ENCODE results near the gene PEX16. TPM values are rescaled to one million over a fixed set of nuclear protein-coding genes. Genes with fewer than 3 reads are reported as not detected.

Gene PEX16
- total and polyA plus RNA-seq, 9 of the 15 experiments (the other 6 are each of a cell fraction or from before 2014, with no cell fraction given) = 1.5 to 43.9 (median 14.6) TPM

DNA sequence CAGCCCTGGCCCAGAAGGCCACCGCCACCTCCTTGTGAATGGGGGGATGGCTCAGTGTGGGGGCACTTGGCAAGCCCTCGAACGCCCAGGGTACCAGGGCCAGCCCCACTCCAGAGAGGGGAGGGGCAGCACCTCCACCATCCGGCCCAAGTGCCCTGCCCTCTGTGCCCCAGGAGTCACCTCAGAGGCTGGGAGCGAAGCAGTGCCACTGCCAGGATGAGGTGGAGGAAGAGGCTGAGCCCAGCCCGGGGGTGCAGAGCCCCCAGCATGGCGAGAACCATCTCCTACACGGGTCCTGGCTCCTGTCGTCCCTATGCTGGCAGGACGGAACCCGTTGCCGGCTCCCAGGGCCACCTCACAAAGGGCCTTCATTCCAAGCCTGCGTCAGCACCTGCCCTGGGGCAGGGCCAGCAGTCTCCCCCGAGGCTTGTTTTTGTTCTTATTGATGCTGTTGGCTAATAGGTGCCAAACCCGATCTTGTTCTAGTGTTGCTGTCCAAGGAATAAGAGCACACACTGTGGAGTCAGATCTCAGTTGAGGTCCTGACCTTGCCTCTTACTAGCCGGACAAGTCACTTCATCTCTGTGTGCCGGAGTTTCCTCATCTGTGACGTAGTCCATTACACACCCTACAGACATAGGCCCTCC, 10.6 kb downstream of the PEX16 start, which contains the start of gene FREY1:
Gene FREY1, minus strand, starts transcription at position 307 of the 647 bp plus-strand sequence. Its CDS starts 26 bp downstream, at position 281.
- POLR2A ChIA-PET = interaction anchor here (0.6 kb wide), 2 partner anchors 9 to 12 kb away, joined by 3 read pairs; no protein-coding TSS in a partner anchor
- no TSS peak for BruUV-seq (replicated peaks)

More for the DNA sequence above, 10.6 kb downstream of the PEX16 start, which contains the start of gene FREY1:
- intact Hi-C loops (cut with micrococcal nuclease) (no loop called here), in situ Hi-C loops (cut with MboI) (no loop called here)
- no peaks in the 10 kb centered on the region for H3K79me2 ChIP-seq (ENCODE audit: control insufficient read depth, insufficient read depth, low read length)
- 73% methylated on average over 16 of the region's 18 CpGs for WGBS (ENCODE audit: insufficient coverage, low coverage, missing lambda C conversion rate)
- no peak for ATAC-seq
- CTCF ChIA-PET (ENCODE audit: low intra/inter-chr PET ratio) = no interaction called here
- no peaks in the 10 kb centered on the region for H3K9me3 ChIP-seq (replicated peaks; ENCODE audit: control insufficient read depth, insufficient read depth, low read depth, low read length)
- H3K9ac ChIP-seq (ENCODE audit: insufficient read depth in 1 of 2, low read depth in 2 of 2, low read length in 2 of 2) = peak within 1 kb of the TSS in 1 of 2 experiments; percentile 70; a peak in 2 of 4 replicates
- peaks cover 6% of the 10 kb centered on the region for H3K9me1 ChIP-seq (ENCODE audit: control insufficient read depth, insufficient read depth, low read length)
- peak; percentile 6 for FAIRE-seq
- no peaks in the 10 kb centered on the region for H3K27me3 ChIP-seq (ENCODE audit: control insufficient read depth in 2 of 2, insufficient read depth in 2 of 2, low read length in 2 of 2)
- H4K20me1 ChIP-seq (replicated peaks; ENCODE audit: control insufficient read depth, insufficient read depth, low read length) = 0 out of 2 replicates have a peak, but pooled peaks cover 3% of the 10 kb centered on the region
- TF ChIP-seq, protein P1, sequence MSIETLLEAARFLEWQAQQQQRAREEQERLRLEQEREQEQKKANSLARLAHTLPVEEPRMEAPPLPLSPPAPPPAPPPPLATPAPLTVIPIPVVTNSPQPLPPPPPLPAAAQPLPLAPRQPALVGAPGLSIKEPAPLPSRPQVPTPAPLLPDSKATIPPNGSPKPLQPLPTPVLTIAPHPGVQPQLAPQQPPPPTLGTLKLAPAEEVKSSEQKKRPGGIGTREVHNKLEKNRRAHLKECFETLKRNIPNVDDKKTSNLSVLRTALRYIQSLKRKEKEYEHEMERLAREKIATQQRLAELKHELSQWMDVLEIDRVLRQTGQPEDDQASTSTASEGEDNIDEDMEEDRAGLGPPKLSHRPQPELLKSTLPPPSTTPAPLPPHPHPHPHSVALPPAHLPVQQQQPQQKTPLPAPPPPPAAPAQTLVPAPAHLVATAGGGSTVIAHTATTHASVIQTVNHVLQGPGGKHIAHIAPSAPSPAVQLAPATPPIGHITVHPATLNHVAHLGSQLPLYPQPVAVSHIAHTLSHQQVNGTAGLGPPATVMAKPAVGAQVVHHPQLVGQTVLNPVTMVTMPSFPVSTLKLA (conservative IDR thresholded peaks at IDR 0.05) = no peak
- TF ChIP-seq POLR2G (IDR thresholded peaks at IDR 0.05; ENCODE audit: low read depth, low read length) (peak; percentile 71), SUPT5H (IDR thresholded peaks at IDR 0.05) (0 out of 2 replicates have a peak, but pooled peaks have one; percentile 8), ELF2 (CRISPR knock-in tag; IDR thresholded peaks at IDR 0.05) (no peak), MTF1 (CRISPR knock-in tag; IDR thresholded peaks at IDR 0.05; ENCODE audit: borderline replicate concordance) (no peak), ZSCAN32 (CRISPR knock-in tag; IDR thresholded peaks at IDR 0.05) (no peak), NFIC (IDR thresholded peaks at IDR 0.05) (no peak), POLR2A (conservative IDR thresholded peaks at IDR 0.05) (peak; percentile 25; the same call in 1 of the 2 replicates)
- H3K4me3 ChIP-seq = no peak within 1 kb of the TSS
- H2AFZ ChIP-seq (ENCODE audit: low read depth, low read length) = no peak within 1 kb of the TSS
- H3K27ac ChIP-seq (ENCODE audit: extremely low read depth, low read depth, low read length) = no peak within 1 kb of the TSS
- peaks cover 8 to 64% of the 10 kb centered on the region in 2 experiments; a peak in 4 of 5 replicates for H3K4me1 ChIP-seq (replicated peaks in 1 of 2; ENCODE audit: control insufficient read depth in 2 of 2, insufficient read depth in 2 of 2, low read length in 2 of 2)
- no peak for DNase-seq (ENCODE audit: extremely low read depth in 1 of 4, low spot score in 3 of 4)
- peaks cover 16% of the 10 kb centered on the region; the same call in 1 of the 3 replicates for H3K36me3 ChIP-seq (ENCODE audit: control insufficient read depth, insufficient read depth, low read length)
- H3K4me2 ChIP-seq (ENCODE audit: insufficient read depth, low read length) = no peak within 1 kb of the TSS

Measured in K562 (cell line).